ENCODE results near the gene CYP3A4.
"Not testable (repeated sequence)": the region's sequence is repeated elsewhere in the genome, so short reads cannot be mapped to it uniquely, and the experiment has no call there.

CYP3A4 gene

GRCh38 chr7:99791667-99792369 lies 7.8 kb upstream of the CYP3A4 start:
- DNase-seq = no peak

- DNase-seq = no peak
Measured at GRCh38 chr7:99791021-99791420, 7.0 kb upstream of the CYP3A4 start.

- no peak for DNase-seq
Measured at GRCh38 chr7:99790407-99790806, 6.4 kb upstream of the CYP3A4 start.

GRCh38 chr7:99789441-99790070 lies 5.6 kb upstream of the CYP3A4 start:
- DNase-seq = no peak

- no peak for DNase-seq
Measured at GRCh38 chr7:99788554-99788953, 4.6 kb upstream of the CYP3A4 start.

GRCh38 chr7:99786726-99787335 lies 2.8 kb upstream of the CYP3A4 start:
- no peak for DNase-seq

GRCh38 chr7:99785654-99786053 lies 1.7 kb upstream of the CYP3A4 start:
- not testable (repeated sequence) for DNase-seq

- no peak for DNase-seq
Measured at GRCh38 chr7:99782012-99782953, 1.7 kb downstream of the CYP3A4 start.

GRCh38 chr7:99780588-99780987 lies 3.4 kb downstream of the CYP3A4 start:
- no peak for DNase-seq

GRCh38 chr7:99779949-99780348 lies 4.0 kb downstream of the CYP3A4 start:
- no peak for DNase-seq

- no peak for DNase-seq
Measured at GRCh38 chr7:99778880-99779279, 5.1 kb downstream of the CYP3A4 start.

GRCh38 chr7:99773395-99773794 lies 10.6 kb downstream of the CYP3A4 start:
- DNase-seq = not testable (repeated sequence)

GRCh38 chr7:99772565-99772964 lies 11.4 kb downstream of the CYP3A4 start:
- no peak for DNase-seq

- not testable (repeated sequence) for DNase-seq
Measured at GRCh38 chr7:99769494-99769893, 14.5 kb downstream of the CYP3A4 start.

GRCh38 chr7:99768471-99768870 lies 15.5 kb downstream of the CYP3A4 start:
- DNase-seq = no peak

GRCh38 chr7:99767662-99768061 lies 16.3 kb downstream of the CYP3A4 start:
- no peak for DNase-seq

- DNase-seq = no peak
Measured at GRCh38 chr7:99766484-99767099, 17.4 kb downstream of the CYP3A4 start.

GRCh38 chr7:99764478-99764877 lies 19.5 kb downstream of the CYP3A4 start:
- no peak for DNase-seq

- DNase-seq = no peak
Measured at GRCh38 chr7:99762680-99763327, 21.2 kb downstream of the CYP3A4 start.

GRCh38 chr7:99755085-99755484 lies 28.9 kb downstream of the CYP3A4 start:
- DNase-seq = no peak

GRCh38 chr7:99752356-99752755 lies 31.6 kb downstream of the CYP3A4 start:
- DNase-seq = peak; percentile 8
